Measurements from ENCODE around the gene DDAH2.
A peak's percentile ranks its signal among the peaks of the same experiment; 100 is the strongest.

DDAH2 gene

DNA sequence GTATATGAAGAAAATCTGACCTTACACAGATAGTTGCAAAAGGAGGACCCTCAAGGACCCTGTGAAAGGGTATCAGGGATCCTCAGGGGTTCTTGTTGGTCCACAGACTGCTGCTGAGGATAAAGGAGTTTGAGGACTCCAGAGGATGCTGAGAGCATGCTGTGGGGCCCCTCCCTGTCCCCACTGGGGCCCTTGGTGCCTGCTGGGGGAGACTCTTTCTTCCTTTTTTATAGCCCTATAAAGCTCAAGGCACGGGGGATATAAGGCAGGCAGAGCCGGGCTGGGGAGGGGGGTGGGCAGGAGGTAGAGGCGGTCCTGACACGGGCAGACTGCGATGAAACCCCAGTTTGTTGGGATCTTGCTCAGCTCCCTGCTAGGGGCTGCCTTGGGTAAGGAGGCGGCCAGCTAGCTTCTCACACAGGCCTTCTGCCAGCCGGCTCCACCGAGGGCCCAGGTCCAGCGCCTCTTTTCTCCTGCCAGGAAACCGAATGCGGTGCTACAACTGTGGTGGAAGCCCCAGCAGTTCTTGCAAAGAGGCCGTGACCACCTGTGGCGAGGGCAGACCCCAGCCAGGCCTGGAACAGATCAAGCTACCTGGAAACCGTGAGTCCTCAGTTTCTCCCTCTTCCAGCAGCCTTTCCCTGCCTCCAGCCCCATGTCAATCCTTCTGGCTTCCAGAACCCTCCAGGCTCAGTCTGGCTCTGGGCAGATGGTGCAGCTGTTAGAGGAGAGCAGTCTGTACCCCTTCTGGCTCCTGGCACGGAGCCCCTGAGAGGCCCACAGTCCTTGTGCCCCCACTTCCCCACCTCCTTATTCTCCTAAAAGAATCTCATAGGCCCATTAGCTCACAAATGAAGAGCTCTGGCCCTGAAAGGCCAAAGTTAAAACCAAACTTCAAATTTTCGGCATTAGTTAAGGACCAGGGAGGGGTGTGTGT is 13.8 kb downstream of the DDAH2 start, which contains the start of gene LY6G6D:
TSS of gene LY6G6D (plus strand) at position 327 of the 937 bp plus-strand sequence. CDS start at position 335, 8 bp downstream.
- peaks cover 0 to 21% of the 10 kb centered on the region in 2 donors for H3K27me3 ChIP-seq
- no peak within 1 kb of the TSS for H3K27ac ChIP-seq
- H3K36me3 ChIP-seq, result no peaks in the 10 kb centered on the region
- no peak for DNase-seq
- H3K9me3 ChIP-seq, result no peaks in the 10 kb centered on the region
- intact Hi-C loops (cut with DNase I; ENCODE audit: low total_unique reads), result no loop called here
- no peak within 1 kb of the TSS for H3K4me3 ChIP-seq
- H3K4me1 ChIP-seq, result no peaks in the 10 kb centered on the region
- TF ChIP-seq, protein P1, sequence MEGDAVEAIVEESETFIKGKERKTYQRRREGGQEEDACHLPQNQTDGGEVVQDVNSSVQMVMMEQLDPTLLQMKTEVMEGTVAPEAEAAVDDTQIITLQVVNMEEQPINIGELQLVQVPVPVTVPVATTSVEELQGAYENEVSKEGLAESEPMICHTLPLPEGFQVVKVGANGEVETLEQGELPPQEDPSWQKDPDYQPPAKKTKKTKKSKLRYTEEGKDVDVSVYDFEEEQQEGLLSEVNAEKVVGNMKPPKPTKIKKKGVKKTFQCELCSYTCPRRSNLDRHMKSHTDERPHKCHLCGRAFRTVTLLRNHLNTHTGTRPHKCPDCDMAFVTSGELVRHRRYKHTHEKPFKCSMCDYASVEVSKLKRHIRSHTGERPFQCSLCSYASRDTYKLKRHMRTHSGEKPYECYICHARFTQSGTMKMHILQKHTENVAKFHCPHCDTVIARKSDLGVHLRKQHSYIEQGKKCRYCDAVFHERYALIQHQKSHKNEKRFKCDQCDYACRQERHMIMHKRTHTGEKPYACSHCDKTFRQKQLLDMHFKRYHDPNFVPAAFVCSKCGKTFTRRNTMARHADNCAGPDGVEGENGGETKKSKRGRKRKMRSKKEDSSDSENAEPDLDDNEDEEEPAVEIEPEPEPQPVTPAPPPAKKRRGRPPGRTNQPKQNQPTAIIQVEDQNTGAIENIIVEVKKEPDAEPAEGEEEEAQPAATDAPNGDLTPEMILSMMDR (IDR thresholded peaks at IDR 0.05), result no peak

DNA sequence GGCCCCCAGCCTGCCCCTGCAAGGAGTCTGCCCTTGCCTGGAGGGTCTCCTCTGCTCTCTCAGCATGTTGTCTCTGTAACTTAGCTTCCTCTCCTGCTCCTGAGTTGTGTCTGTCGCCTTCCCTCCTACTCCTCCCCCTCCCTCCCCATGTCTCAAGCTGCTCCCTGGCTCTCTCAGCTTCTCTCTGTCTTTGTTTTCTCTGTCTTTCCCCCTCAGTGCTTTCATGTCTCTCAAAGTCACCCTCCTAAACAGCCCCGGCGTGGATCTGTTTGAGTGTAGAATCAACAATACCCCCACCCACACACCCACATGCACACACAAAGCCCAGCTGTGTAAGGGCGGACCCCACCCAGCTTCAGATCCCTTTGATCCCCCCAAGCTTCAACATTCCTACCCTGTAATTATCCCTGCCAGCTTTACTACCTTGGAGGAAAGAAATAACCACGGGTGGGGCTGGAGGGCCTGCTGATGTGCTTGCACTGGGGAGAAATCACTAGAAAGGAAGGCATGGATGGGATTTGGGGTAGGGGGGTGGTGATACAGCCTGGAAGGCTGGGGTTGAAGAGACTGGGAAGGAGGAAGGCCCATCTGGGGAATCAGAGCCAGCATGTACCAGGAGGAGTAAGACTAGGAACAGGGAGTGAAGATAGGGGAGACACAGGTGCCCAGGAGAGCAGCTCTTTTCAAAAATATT is 15.0 kb downstream of the DDAH2 start:
- intact Hi-C loops (cut with DNase I; ENCODE audit: low total_unique reads), result loop anchor here (5.0 kb wide), 1 partner anchor 577 kb away; the partner anchor contains the start of gene PSORS1C2
- Histone ChIP-seq H3K9me3 (no peaks in the 10 kb centered on the region), H3K36me3 (no peaks in the 10 kb centered on the region), H3K27me3 (peaks cover 0 to 29% of the 10 kb centered on the region in 2 donors), H3K4me1 (no peaks in the 10 kb centered on the region), H3K27ac (no peak overlapping the region), H3K4me3 (no peak overlapping the region)
- DNase-seq, result no peak
- TF ChIP-seq, protein P1 (IDR thresholded peaks at IDR 0.05), result no peak

DNA sequence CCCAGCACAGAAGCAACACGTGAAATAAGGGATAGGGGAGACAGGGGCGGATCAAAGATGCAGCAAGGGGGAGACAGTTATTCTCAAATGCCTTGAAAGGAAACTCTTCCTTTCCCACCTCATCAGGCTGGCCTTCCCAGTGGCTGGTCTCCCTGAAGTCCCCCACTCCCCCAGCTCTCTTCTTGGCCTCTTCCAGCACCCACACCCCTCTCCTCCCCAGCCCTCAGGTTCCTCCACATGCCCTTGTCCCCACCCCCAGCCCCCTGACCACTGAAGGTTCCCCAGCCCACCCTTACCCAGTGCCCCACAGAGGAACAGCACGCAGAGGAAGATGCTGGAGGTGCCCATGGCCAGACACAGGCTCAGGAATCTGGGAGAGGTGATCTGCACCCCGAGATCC is 15.6 kb downstream of the DDAH2 start:
- H3K36me3 ChIP-seq, result no peaks in the 10 kb centered on the region
- TF ChIP-seq, protein P1 (IDR thresholded peaks at IDR 0.05), result no peak
- intact Hi-C loops (cut with DNase I; ENCODE audit: low total_unique reads), result loop anchor here (5.0 kb wide), 1 partner anchor 576 kb away; the partner anchor contains the start of gene PSORS1C2
- H3K4me3 ChIP-seq, result no peak overlapping the region
- no peak for DNase-seq
- H3K27ac ChIP-seq, result no peak overlapping the region
- peaks cover 0 to 29% of the 10 kb centered on the region in 2 donors for H3K27me3 ChIP-seq
- no peaks in the 10 kb centered on the region for H3K9me3 ChIP-seq
- no peaks in the 10 kb centered on the region for H3K4me1 ChIP-seq

DNA sequence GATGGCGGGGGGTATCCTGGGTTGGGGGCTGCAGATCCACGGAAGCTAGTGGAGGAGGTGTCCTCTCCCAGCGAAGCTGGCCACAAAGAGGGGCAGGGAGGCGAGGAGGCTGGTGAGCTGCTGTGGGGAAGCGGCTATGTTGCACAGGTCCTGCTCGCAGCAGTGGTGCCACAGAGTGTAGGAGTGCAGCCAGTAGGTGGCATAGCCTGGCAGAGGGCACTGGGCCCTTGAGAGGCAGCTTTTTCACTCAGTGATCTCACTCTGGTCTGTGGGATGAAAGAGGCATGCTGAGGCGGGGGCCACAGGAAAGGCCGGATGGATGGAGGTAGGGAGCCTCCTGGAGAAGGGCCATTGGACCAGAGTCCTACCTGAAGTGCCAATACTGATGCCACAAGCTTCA is 16.8 kb downstream of the DDAH2 start:
- TF ChIP-seq, protein P1 (IDR thresholded peaks at IDR 0.05), result peak in 1 of 2 experiments; percentile 8
- Histone ChIP-seq H3K36me3 (no peaks in the 10 kb centered on the region), H3K4me1 (no peaks in the 10 kb centered on the region), H3K4me3 (no peak overlapping the region), H3K9me3 (no peaks in the 10 kb centered on the region), H3K27ac (no peak overlapping the region), H3K27me3 (peaks cover 0 to 29% of the 10 kb centered on the region in 2 donors)
- intact Hi-C loops (cut with DNase I; ENCODE audit: low total_unique reads), result loop anchor here (5.0 kb wide), 1 partner anchor 575 kb away; the partner anchor contains the start of gene PSORS1C2
- no peak for DNase-seq

DNA sequence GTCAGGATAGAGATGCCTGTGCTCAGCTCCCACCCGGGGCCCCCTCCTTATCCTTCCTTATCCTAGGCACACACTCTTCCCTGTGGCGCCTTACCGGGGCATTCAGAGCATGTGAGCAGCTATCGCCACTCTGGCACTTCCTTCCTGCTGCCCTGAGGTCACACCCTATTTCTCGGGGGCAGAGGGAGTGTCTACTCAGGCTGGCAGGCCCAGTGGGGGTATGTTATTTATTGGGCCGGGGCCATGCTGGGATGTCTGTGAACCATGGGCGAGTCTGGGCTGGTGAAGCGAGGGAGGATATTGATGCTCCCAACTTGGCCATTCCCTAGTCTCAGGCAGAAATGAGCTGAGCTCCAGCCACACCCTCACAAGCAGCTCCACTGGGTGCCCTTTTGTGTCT is 17.9 kb downstream of the DDAH2 start:
- Histone ChIP-seq H3K4me3 (no peak overlapping the region), H3K36me3 (no peaks in the 10 kb centered on the region), H3K27me3 (peaks cover 0 to 29% of the 10 kb centered on the region in 2 donors), H3K9me3 (no peaks in the 10 kb centered on the region), H3K4me1 (no peaks in the 10 kb centered on the region), H3K27ac (no peak overlapping the region)
- TF ChIP-seq, protein P1 (IDR thresholded peaks at IDR 0.05), result no peak
- no peak for DNase-seq
- intact Hi-C loops (cut with DNase I; ENCODE audit: low total_unique reads), result loop anchor here (5.0 kb wide), 1 partner anchor 574 kb away; the partner anchor contains the start of gene PSORS1C2
